ENCODE results near the gene CLCA1. TPM values are rescaled to one million over a fixed set of nuclear protein-coding genes. Genes with fewer than 3 reads are reported as not detected.

The CLCA1 gene
- polyA plus RNA-seq, 1 of the 3 experiments (the other 2 are of a cell fraction), result not detected

DNA sequence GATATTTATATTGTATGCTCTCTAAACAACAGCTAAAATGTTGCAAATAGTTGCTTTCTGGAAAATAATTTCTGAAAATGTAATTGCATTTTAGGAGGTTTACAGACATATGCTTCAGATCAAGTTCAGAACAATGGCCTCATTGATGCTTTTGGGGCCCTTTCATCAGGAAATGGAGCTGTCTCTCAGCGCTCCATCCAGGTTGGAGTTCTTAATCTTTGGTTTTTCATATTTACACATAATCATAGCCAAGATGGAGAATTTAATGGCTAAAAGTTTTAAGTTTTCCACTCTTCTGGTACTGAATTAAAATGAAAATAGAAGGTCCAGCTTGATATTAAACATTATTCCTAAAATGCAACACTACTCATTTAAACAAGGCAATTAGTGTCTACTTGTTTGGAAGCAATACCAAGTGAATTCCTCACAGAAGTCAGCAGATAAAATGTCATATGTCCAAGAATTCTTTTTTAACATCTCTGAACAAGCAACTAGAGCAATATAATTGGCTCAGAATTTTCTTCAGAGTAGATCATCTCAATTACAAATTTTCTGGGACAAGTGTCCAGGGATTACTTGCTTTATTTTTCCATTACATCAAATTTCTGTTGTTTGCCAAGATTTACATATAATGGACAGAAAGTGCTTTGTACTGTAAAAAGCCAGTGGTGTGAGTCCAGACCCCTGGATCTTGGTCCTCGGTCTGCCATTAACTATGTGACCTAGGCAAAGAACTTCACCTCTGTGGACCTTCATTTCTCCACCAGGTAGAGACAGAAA, 22.6 kb downstream of the CLCA1 start:
- H3K9ac ChIP-seq, result no peak overlapping the region
- no peaks in the 10 kb centered on the region for H3K36me3 ChIP-seq (replicated peaks in 1 of 2; ENCODE audit: control insufficient read depth in 1 of 2, insufficient read depth in 2 of 2, low read length in 1 of 2)
- H3K4me2 ChIP-seq, result no peak overlapping the region
- no peaks in the 10 kb centered on the region for H4K20me1 ChIP-seq (ENCODE audit: insufficient read depth)
- no peaks in the 10 kb centered on the region for H3K9me2 ChIP-seq
- H3K27ac ChIP-seq (ENCODE audit: low read depth in 2 of 2, low read length in 1 of 2), result no peak overlapping the region
- no peaks in the 10 kb centered on the region; a peak in 1 of 4 replicates for H3K4me1 ChIP-seq (ENCODE audit: control insufficient read depth in 1 of 2, insufficient read depth in 2 of 2, low read depth in 1 of 2, low read length in 1 of 2)
- H3K9me3 ChIP-seq, result no peaks in the 10 kb centered on the region
- H3F3A ChIP-seq (replicated peaks; ENCODE audit: insufficient read depth), result no peaks in the 10 kb centered on the region
- no peak overlapping the region for H3K4me3 ChIP-seq (ENCODE audit: low read depth in 2 of 2, low read length in 1 of 2)
- TF ChIP-seq YY1 (IDR thresholded peaks at IDR 0.05; ENCODE audit: low read depth) (no peak), ELF1 (IDR thresholded peaks at IDR 0.05) (no peak), NRF1 (IDR thresholded peaks at IDR 0.05; ENCODE audit: low read depth, low read length) (no peak), RAD21 (IDR thresholded peaks at IDR 0.05; ENCODE audit: low read length) (no peak), FOSL2 (IDR thresholded peaks at IDR 0.05; ENCODE audit: borderline replicate concordance, low read depth) (no peak), TEAD4 (IDR thresholded peaks at IDR 0.05; ENCODE audit: borderline replicate concordance, insufficient read depth) (no peak), SIN3A (IDR thresholded peaks at IDR 0.05; ENCODE audit: borderline replicate concordance, low read depth, low read length) (no peak), TAF1 (IDR thresholded peaks at IDR 0.05; ENCODE audit: borderline replicate concordance, low read depth, low read length) (no peak), FOXJ3 (CRISPR knock-in tag; IDR thresholded peaks at IDR 0.05) (no peak), CHD2 (IDR thresholded peaks at IDR 0.05; ENCODE audit: low read length, partially characterized antibody) (no peak), NFIC (IDR thresholded peaks at IDR 0.05; ENCODE audit: borderline replicate concordance) (no peak)
- TF ChIP-seq, protein P1, sequence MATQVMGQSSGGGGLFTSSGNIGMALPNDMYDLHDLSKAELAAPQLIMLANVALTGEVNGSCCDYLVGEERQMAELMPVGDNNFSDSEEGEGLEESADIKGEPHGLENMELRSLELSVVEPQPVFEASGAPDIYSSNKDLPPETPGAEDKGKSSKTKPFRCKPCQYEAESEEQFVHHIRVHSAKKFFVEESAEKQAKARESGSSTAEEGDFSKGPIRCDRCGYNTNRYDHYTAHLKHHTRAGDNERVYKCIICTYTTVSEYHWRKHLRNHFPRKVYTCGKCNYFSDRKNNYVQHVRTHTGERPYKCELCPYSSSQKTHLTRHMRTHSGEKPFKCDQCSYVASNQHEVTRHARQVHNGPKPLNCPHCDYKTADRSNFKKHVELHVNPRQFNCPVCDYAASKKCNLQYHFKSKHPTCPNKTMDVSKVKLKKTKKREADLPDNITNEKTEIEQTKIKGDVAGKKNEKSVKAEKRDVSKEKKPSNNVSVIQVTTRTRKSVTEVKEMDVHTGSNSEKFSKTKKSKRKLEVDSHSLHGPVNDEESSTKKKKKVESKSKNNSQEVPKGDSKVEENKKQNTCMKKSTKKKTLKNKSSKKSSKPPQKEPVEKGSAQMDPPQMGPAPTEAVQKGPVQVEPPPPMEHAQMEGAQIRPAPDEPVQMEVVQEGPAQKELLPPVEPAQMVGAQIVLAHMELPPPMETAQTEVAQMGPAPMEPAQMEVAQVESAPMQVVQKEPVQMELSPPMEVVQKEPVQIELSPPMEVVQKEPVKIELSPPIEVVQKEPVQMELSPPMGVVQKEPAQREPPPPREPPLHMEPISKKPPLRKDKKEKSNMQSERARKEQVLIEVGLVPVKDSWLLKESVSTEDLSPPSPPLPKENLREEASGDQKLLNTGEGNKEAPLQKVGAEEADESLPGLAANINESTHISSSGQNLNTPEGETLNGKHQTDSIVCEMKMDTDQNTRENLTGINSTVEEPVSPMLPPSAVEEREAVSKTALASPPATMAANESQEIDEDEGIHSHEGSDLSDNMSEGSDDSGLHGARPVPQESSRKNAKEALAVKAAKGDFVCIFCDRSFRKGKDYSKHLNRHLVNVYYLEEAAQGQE (IDR thresholded peaks at IDR 0.05; ENCODE audit: low read depth, low read length), result no peak
- TF ChIP-seq, protein P2, sequence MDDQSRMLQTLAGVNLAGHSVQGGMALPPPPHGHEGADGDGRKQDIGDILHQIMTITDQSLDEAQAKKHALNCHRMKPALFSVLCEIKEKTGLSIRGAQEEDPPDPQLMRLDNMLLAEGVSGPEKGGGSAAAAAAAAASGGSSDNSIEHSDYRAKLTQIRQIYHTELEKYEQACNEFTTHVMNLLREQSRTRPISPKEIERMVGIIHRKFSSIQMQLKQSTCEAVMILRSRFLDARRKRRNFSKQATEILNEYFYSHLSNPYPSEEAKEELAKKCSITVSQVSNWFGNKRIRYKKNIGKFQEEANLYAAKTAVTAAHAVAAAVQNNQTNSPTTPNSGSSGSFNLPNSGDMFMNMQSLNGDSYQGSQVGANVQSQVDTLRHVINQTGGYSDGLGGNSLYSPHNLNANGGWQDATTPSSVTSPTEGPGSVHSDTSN (IDR thresholded peaks at IDR 0.05), result no peak
- TF ChIP-seq, protein P3, sequence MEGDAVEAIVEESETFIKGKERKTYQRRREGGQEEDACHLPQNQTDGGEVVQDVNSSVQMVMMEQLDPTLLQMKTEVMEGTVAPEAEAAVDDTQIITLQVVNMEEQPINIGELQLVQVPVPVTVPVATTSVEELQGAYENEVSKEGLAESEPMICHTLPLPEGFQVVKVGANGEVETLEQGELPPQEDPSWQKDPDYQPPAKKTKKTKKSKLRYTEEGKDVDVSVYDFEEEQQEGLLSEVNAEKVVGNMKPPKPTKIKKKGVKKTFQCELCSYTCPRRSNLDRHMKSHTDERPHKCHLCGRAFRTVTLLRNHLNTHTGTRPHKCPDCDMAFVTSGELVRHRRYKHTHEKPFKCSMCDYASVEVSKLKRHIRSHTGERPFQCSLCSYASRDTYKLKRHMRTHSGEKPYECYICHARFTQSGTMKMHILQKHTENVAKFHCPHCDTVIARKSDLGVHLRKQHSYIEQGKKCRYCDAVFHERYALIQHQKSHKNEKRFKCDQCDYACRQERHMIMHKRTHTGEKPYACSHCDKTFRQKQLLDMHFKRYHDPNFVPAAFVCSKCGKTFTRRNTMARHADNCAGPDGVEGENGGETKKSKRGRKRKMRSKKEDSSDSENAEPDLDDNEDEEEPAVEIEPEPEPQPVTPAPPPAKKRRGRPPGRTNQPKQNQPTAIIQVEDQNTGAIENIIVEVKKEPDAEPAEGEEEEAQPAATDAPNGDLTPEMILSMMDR (IDR thresholded peaks at IDR 0.05), result no peak
- TF ChIP-seq, protein P4, sequence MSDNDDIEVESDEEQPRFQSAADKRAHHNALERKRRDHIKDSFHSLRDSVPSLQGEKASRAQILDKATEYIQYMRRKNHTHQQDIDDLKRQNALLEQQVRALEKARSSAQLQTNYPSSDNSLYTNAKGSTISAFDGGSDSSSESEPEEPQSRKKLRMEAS (IDR thresholded peaks at IDR 0.05; ENCODE audit: low read depth), result no peak
- no peaks in the 10 kb centered on the region for H3K79me2 ChIP-seq (ENCODE audit: insufficient read depth)
- H3K27me3 ChIP-seq (ENCODE audit: insufficient read depth), result peaks cover 3% of the 10 kb centered on the region; the same call in 1 of the 2 replicates
- H2AFZ ChIP-seq (ENCODE audit: low read depth), result no peak overlapping the region
- ChIA-PET CTCF (interaction anchor here (0.8 to 5.9 kb wide), 4 partner anchors 8 to 31 kb away, joined by 3 to 52 read pairs (median 3); no protein-coding TSS in a partner anchor), POLR2A (no interaction called here)
- 42% methylated on average over 2 of the region's 2 CpGs for WGBS (ENCODE audit: low lambda C conversion rate)
- no peak for DNase-seq

Data from SK-N-SH (cell line).